GM12878 (cell line): ENCODE results near the gene SUV39H1. TPM values are rescaled to one million over a fixed set of nuclear protein-coding genes. Genes with fewer than 3 reads are reported as not detected.
A peak's percentile ranks its signal among the peaks of the same experiment; 100 is the strongest.
"Not testable (repeated sequence)": the region's sequence is repeated elsewhere in the genome, so short reads cannot be mapped to it uniquely, and the experiment has no call there.

Experiments
- ATAC-seq: fragments of 200-7000 bp; cut with Tn5 transposase; 3 replicates; pipeline ENCODE4 v1.9.1; 2020; ENCODE audit warnings: mild to moderate bottlenecking, moderate library complexity
- BruUV-seq: library from RNA; stranded (reverse); fragments of 400-500 nt; replicated peaks from 2 replicates; lab custom pipeline; 2021; lab: Mats Ljungman, UMichigan
- CTCF ChIA-PET: fragments of 300-600 bp; sonication (Branson Sonifier 250); formaldehyde crosslinking; extraction: SDS; loops from one replicate; lab custom pipeline; 2021; ENCODE audit warnings: inconsistent platforms; lab: Yijun Ruan, JAX
- POLR2A ChIA-PET: fragments of 350-600 bp; formaldehyde crosslinking; extraction: SDS; loops from one replicate; lab custom pipeline; 2021; ENCODE audit warnings: inconsistent platforms; lab: Charles Lee
- RAD21 ChIA-PET: fragments of 300-600 bp; sonication (Branson Sonifier 250); formaldehyde crosslinking; loops from one replicate; lab custom pipeline; 2023; ENCODE audit warnings: antibody characterized with exemption; ENCODE audit not compliant: unreplicated experiment; lab: Charles Lee
- SMC1A ChIA-PET: fragments of 300-600 bp; sonication (Branson Sonifier 250); formaldehyde crosslinking; loops from one replicate; lab custom pipeline; 2023; ENCODE audit not compliant: unreplicated experiment, uncharacterized antibody; lab: Charles Lee
- DNase-seq: peaks from one replicate; pipeline ENCODE4 v3.0.0-alpha.2; 2011; ENCODE audit warnings: low read depth, low spot score
- FAIRE-seq: peaks from 3 replicates; lab custom pipeline; 2011; peaks lifted over from hg19 to GRCh38; lab: Jason Lieb, UNC
- H2AFZ ChIP-seq: 2 replicates; pipeline ENCODE4 v1.6.0; 2011; ENCODE audit warnings: low read depth, low read length, control low read depth; ENCODE audit not compliant: control insufficient read depth
- H3K27ac ChIP-seq: 2 replicates; pipeline ENCODE4 v1.5.1; 2011; ENCODE audit warnings: control low read depth; ENCODE audit not compliant: control insufficient read depth, insufficient read depth
- H3K27me3 ChIP-seq, 2 experiments: replicated peaks in 1 of 2; 2 replicates each; pipeline versions ENCODE4 v1.6.0 to v1.6.1; 2011; ENCODE audit warnings: low read length in 1 of 2; ENCODE audit not compliant: control insufficient read depth in 2 of 2, insufficient read depth in 2 of 2
- H3K36me3 ChIP-seq, 2 experiments: 2 replicates each; pipeline ENCODE4 v1.5.1; 2011; ENCODE audit warnings: low read length in 1 of 2; ENCODE audit not compliant: control insufficient read depth in 2 of 2, insufficient read depth in 2 of 2
- H3K4me1 ChIP-seq: 2 replicates; pipeline ENCODE4 v1.6.1; 2011; ENCODE audit warnings: mild to moderate bottlenecking, low read length, moderate library complexity, mixed read lengths; ENCODE audit not compliant: control insufficient read depth, insufficient read depth
- H3K4me2 ChIP-seq: 2 replicates; pipeline ENCODE4 v1.6.0; 2011; ENCODE audit warnings: control low read depth; ENCODE audit not compliant: control insufficient read depth, insufficient read depth
- H3K4me3 ChIP-seq: fragments of 200-600 bp; sonication (generic); 2 replicates; pipeline ENCODE4 v1.5.1; 2016
- H3K79me2 ChIP-seq: 2 replicates; pipeline ENCODE4 v1.6.0; 2011; ENCODE audit warnings: low read length; ENCODE audit not compliant: control insufficient read depth, insufficient read depth
- H3K9ac ChIP-seq: 2 replicates; pipeline ENCODE4 v1.8.0; 2011; ENCODE audit warnings: low read length, control low read depth, mixed read lengths; ENCODE audit not compliant: control insufficient read depth, insufficient read depth
- H3K9me3 ChIP-seq: replicated peaks from 3 replicates; pipeline ENCODE4 v1.5.1; 2011; ENCODE audit warnings: mild to moderate bottlenecking, low read length; ENCODE audit not compliant: control insufficient read depth, insufficient read depth
- H4K20me1 ChIP-seq: 2 replicates; pipeline ENCODE4 v1.6.0; 2011; ENCODE audit not compliant: control insufficient read depth, insufficient read depth
- MXI1 ChIP-seq: fragments of 150-350 bp; IDR thresholded peaks from 2 replicates; pipeline ENCODE4 v1.6.1; 2011; ENCODE audit warnings: low read depth, mild to moderate bottlenecking, inconsistent platforms, low read length, improper control_type of control experiment
- NBN ChIP-seq: fragments of 450-650 bp; IDR thresholded peaks from 2 replicates; pipeline ENCODE4 v1.6.1; 2016
- SREBF2 ChIP-seq: IDR thresholded peaks from 2 replicates; pipeline ENCODE4 v1.6.1; 2012; ENCODE audit warnings: mild to moderate bottlenecking, low read length
- ZBTB40 ChIP-seq: fragments of 450-650 bp; IDR thresholded peaks from 2 replicates; pipeline ENCODE4 v1.6.1; 2016; ENCODE audit warnings: mild to moderate bottlenecking, moderate library complexity, borderline replicate concordance
- WGBS: methylation state at CpG from one replicate; pipeline ENCODE4 v1.1.6; 2016; ENCODE audit warnings: low lambda C conversion rate; ENCODE audit not compliant: insufficient replicate concordance, insufficient coverage; ENCODE audit errors: missing lambda C conversion rate; 5-methylcytosine and 5-hydroxymethylcytosine counted together
- in situ Hi-C: fragments of 300-500 bp; cut with MboI; formaldehyde crosslinking; loops from 9 replicates; pipeline ENCODE4 v1.14.3; 2018; ENCODE audit warnings: mixed read lengths
- intact Hi-C: fragments of 100-400 bp; cut with micrococcal nuclease; formaldehyde crosslinking; loops from one replicate; pipeline ENCODE4 v1.14.2; 2022; ENCODE audit not compliant: unreplicated experiment
- polyA plus RNA-seq, 11 experiments: library from polyadenylated mRNA; depleted of rRNA in 4 of 11; unstranded in 6 of 11; stranded (reverse) in 5 of 11; fragments of >200 nt; fragmentation: Nextera tagmentation in 4 of 11; fragmentation: Illumina TruSeq in 1 of 11; extraction: Ambion mirVana in 4 of 11; extraction: Trizol in 1 of 11; gene quantifications; 1 replicate in 1 of 11; 2 replicates in 10 of 11; pipeline versions ENCODE4 v1.2.1 to v1.2.3, GENCODE V29; 2011 to 2016; ENCODE audit warnings: inconsistent platforms in 2 of 11, missing spikeins in 2 of 11, low read depth in 1 of 11
- total RNA-seq, 4 experiments: library from RNA; depleted of rRNA in 3 of 4; stranded (reverse); fragments of >200 nt in 3 of 4; fragmentation: Illumina TruSeq in 1 of 4; extraction: Trizol in 1 of 4; gene quantifications; 2 replicates each; pipeline versions ENCODE4 v1.2.1 to v1.2.3, GENCODE V29; 2013 to 2021

SUV39H1 gene
- total and polyA plus RNA-seq, 10 of the 15 experiments (the other 5 are each of a cell fraction or from before 2014, with no cell fraction given): 4.9 to 33.2 (median 17.1) TPM

DNA sequence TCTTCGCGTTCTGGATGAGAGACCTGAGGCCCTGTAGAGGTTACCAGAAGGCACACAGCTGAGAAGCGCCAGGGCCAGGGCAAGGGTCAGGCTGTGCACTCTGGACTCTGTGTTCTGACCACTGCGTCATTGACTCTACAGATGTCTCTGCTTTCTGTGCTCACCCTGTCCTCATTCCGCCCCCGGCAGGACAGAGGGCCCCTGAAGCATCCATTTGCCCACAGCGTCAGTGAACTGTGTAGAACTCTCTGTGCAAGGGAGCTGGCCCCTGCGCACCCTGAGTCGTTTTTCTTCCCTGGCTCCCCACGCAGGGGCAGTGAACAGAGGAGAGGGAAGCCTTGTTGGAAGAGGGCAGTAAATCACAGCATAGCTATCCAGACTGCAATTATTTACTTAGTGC lies 19.0 kb upstream of the SUV39H1 start:
- Histone ChIP-seq H3K27me3 (no peaks in the 10 kb centered on the region), H3K9me3 (no peaks in the 10 kb centered on the region), H3K4me1 (no peaks in the 10 kb centered on the region; the same call in 1 of the 2 replicates), H3K27ac (no peak overlapping the region), H3K4me3 (peak overlapping the region; percentile 74; the same call in 1 of the 2 replicates), H3K4me2 (peak overlapping the region; percentile 57)
- SMC1A ChIA-PET: no interaction called here
- ATAC-seq: no peak
- CTCF ChIA-PET: no interaction called here
- RAD21 ChIA-PET: no interaction called here
- in situ Hi-C loops: no loop called here
- DNase-seq: no peak
- FAIRE-seq: no peak
- BruUV-seq: no TSS peak
- TF ChIP-seq NBN: no peak
- no peak for TF ChIP-seq SREBF2
- TF ChIP-seq MXI1: no peak
- no peak for TF ChIP-seq ZBTB40
- TF ChIP-seq, all 136 proteins: peak for 0
- H3K79me2 ChIP-seq: peaks cover 12% of the 10 kb centered on the region
- intact Hi-C loops: loop anchor here (2.0 kb wide), 1 partner anchor 19 kb away; the partner anchor contains the start of gene SUV39H1
- WGBS: 18% methylated on average over 10 of the region's 10 CpGs
- no peak overlapping the region for H2AFZ ChIP-seq
- no peaks in the 10 kb centered on the region for H4K20me1 ChIP-seq
- POLR2A ChIA-PET: interaction anchor here (1.0 kb wide), 1 partner anchor 134 kb away, joined by 6 read pairs; no protein-coding TSS in a partner anchor
- H3K36me3 ChIP-seq: no peaks in the 10 kb centered on the region
- H3K9ac ChIP-seq: peak overlapping the region; percentile 65; the same call in 1 of the 2 replicates

GRCh38 chrX:48680467-48680866 lies 16.1 kb upstream of the SUV39H1 start:
- FAIRE-seq, H3K27ac ChIP-seq, BruUV-seq, in situ Hi-C loops, H3K9ac ChIP-seq, H2AFZ ChIP-seq, H3K4me2 ChIP-seq, H3K4me1 ChIP-seq, H4K20me1 ChIP-seq, ATAC-seq, POLR2A ChIA-PET, RAD21 ChIA-PET, H3K4me3 ChIP-seq, H3K36me3 ChIP-seq, CTCF ChIA-PET, SMC1A ChIA-PET, H3K9me3 ChIP-seq, DNase-seq, H3K27me3 ChIP-seq, intact Hi-C loops: not testable (repeated sequence)
- 0% methylated on average over 2 of the region's 2 CpGs for WGBS
- H3K79me2 ChIP-seq: peaks cover 35% of the 10 kb centered on the region

GRCh38 chrX:48680925-48681324 lies 15.6 kb upstream of the SUV39H1 start:
- DNase-seq: not testable (repeated sequence)

More at GRCh38 chrX:48680925-48681324, 15.6 kb upstream of the SUV39H1 start:
- H3K4me3 ChIP-seq, H4K20me1 ChIP-seq, H3K27ac ChIP-seq, H2AFZ ChIP-seq, CTCF ChIA-PET, SMC1A ChIA-PET, H3K27me3 ChIP-seq, H3K36me3 ChIP-seq, H3K9ac ChIP-seq, H3K9me3 ChIP-seq, in situ Hi-C loops, ATAC-seq, FAIRE-seq, POLR2A ChIA-PET, intact Hi-C loops, H3K4me2 ChIP-seq, BruUV-seq, H3K4me1 ChIP-seq, RAD21 ChIA-PET: not testable (repeated sequence)
- H3K79me2 ChIP-seq: peaks cover 37% of the 10 kb centered on the region
- WGBS: 59% methylated on average over 6 of the region's 6 CpGs
